ENCODE data around the gene MORN4.

GRCh38 chr10:97577701-97578100 is 55.6 kb downstream of the MORN4 start:
- TF ChIP-seq, protein P1, sequence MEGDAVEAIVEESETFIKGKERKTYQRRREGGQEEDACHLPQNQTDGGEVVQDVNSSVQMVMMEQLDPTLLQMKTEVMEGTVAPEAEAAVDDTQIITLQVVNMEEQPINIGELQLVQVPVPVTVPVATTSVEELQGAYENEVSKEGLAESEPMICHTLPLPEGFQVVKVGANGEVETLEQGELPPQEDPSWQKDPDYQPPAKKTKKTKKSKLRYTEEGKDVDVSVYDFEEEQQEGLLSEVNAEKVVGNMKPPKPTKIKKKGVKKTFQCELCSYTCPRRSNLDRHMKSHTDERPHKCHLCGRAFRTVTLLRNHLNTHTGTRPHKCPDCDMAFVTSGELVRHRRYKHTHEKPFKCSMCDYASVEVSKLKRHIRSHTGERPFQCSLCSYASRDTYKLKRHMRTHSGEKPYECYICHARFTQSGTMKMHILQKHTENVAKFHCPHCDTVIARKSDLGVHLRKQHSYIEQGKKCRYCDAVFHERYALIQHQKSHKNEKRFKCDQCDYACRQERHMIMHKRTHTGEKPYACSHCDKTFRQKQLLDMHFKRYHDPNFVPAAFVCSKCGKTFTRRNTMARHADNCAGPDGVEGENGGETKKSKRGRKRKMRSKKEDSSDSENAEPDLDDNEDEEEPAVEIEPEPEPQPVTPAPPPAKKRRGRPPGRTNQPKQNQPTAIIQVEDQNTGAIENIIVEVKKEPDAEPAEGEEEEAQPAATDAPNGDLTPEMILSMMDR (optimal IDR thresholded peaks at IDR 0.05 in 1 of 3, IDR thresholded peaks at IDR 0.05 in 1 of 3, conservative IDR thresholded peaks at IDR 0.05 in 1 of 3; ENCODE audit: extremely low read depth in 1 of 3, insufficient read depth in 2 of 3, low read length in 3 of 3): no peak
- no peak for TF ChIP-seq EZH2 (IDR thresholded peaks at IDR 0.05; ENCODE audit: low read length)
